Fibroblast of the aortic adventitia (primary cell): ENCODE measurements around the gene AOC1. TPM values are rescaled to one million over a fixed set of nuclear protein-coding genes. Genes with fewer than 3 reads are reported as not detected.
"Not testable (repeated sequence)": the region's sequence is repeated elsewhere in the genome, so short reads cannot be mapped to it uniquely, and the experiment has no call there.

Source experiments
- DNase-seq: peaks from one replicate; pipeline ENCODE4 v3.0.0-alpha.2; 2010; ENCODE audit warnings: low read depth
- H3K4me3 ChIP-seq: 2 replicates; pipeline ENCODE4 v1.5.1; 2011; ENCODE audit warnings: low read depth, mild to moderate bottlenecking, control low read depth, low read length, moderate library complexity
- CTCF ChIP-seq: IDR thresholded peaks from 2 replicates; pipeline ENCODE4 v1.5.1; 2011; ENCODE audit warnings: mild to moderate bottlenecking, low read length, control low read depth, inconsistent platforms; ENCODE audit not compliant: insufficient read depth
- total RNA-seq: library from RNA; depleted of rRNA; stranded (reverse); fragments of >200 nt; gene quantifications from 2 replicates; pipeline ENCODE4 v1.2.3, GENCODE V29; 2012; ENCODE audit warnings: low replicate concordance

Gene AOC1
- total RNA-seq = not detected in 2 replicates

GRCh38 chr7:150852371-150852905, at the start of gene AOC1:
TSS of gene AOC1 (plus strand) at chr7:150852517. CDS start at chr7:150856471, 3,954 bp downstream.
- no peak for DNase-seq
- TF ChIP-seq CTCF = no peak
- H3K4me3 ChIP-seq = no peak within 1 kb of the TSS

- TF ChIP-seq CTCF = no peak
- H3K4me3 ChIP-seq = no peak overlapping the region
- no peak for DNase-seq
Observed at GRCh38 chr7:150803161-150803860, 49.0 kb upstream of the AOC1 start.

- TF ChIP-seq CTCF = no peak
- no peak for DNase-seq
- no peak overlapping the region for H3K4me3 ChIP-seq
Observed at GRCh38 chr7:150804802-150805201, 47.5 kb upstream of the AOC1 start.

- TF ChIP-seq CTCF = no peak
- no peak for DNase-seq
- no peak overlapping the region for H3K4me3 ChIP-seq
Observed at GRCh38 chr7:150805864-150806263, 46.5 kb upstream of the AOC1 start.

- TF ChIP-seq CTCF = no peak
- DNase-seq = no peak
- no peak overlapping the region for H3K4me3 ChIP-seq
Observed at GRCh38 chr7:150806454-150806853, 45.9 kb upstream of the AOC1 start.

GRCh38 chr7:150806863-150807262, 45.5 kb upstream of the AOC1 start:
- no peak for TF ChIP-seq CTCF
- DNase-seq = no peak
- no peak overlapping the region for H3K4me3 ChIP-seq

GRCh38 chr7:150807616-150808438, 44.5 kb upstream of the AOC1 start:
- not testable (repeated sequence) for H3K4me3 ChIP-seq, DNase-seq
